ENCODE measurements around the gene BLVRA.

The BLVRA gene

GRCh38 chr7:43742692-43743091, 15.8 kb upstream of the BLVRA start:
- Histone ChIP-seq H3K36me3 (replicated peaks) (no peaks in the 10 kb centered on the region), H3K27me3 (replicated peaks) (no peaks in the 10 kb centered on the region), H3K27ac (no peak overlapping the region), H3K4me3 (ENCODE audit: low read depth, low read length) (no peak overlapping the region)
- no peak for TF ChIP-seq CTCF (IDR thresholded peaks at IDR 0.05; ENCODE audit: low read depth, low read length, missing control alignments)
- in situ Hi-C loops (cut with HindIII; ENCODE audit: low pct_ligation_motif_present, low sequenced_read_pairs), result no loop called here
- no peak for DNase-seq

GRCh38 chr7:43747328-43748105, 11.0 kb upstream of the BLVRA start:
- H3K27ac ChIP-seq, result no peak overlapping the region
- no peaks in the 10 kb centered on the region for H3K27me3 ChIP-seq (replicated peaks)
- H3K36me3 ChIP-seq (replicated peaks), result no peaks in the 10 kb centered on the region
- no peak for DNase-seq
- in situ Hi-C loops (cut with HindIII; ENCODE audit: low pct_ligation_motif_present, low sequenced_read_pairs), result no loop called here
- TF ChIP-seq CTCF (IDR thresholded peaks at IDR 0.05; ENCODE audit: low read depth, low read length, missing control alignments), result no peak
- no peak overlapping the region for H3K4me3 ChIP-seq (ENCODE audit: low read depth, low read length)

- no peak overlapping the region for H3K27ac ChIP-seq
- no peak for DNase-seq
- no peak overlapping the region for H3K4me3 ChIP-seq (ENCODE audit: low read depth, low read length)
- H3K27me3 ChIP-seq (replicated peaks), result no peaks in the 10 kb centered on the region
- no peak for TF ChIP-seq CTCF (IDR thresholded peaks at IDR 0.05; ENCODE audit: low read depth, low read length, missing control alignments)
- H3K36me3 ChIP-seq (replicated peaks), result no peaks in the 10 kb centered on the region
- in situ Hi-C loops (cut with HindIII; ENCODE audit: low pct_ligation_motif_present, low sequenced_read_pairs), result no loop called here
These were observed 9.0 kb upstream of the BLVRA start for GRCh38 chr7:43749383-43749940.

GRCh38 chr7:43750016-43750887, 8.2 kb upstream of the BLVRA start:
- no peak for TF ChIP-seq CTCF (IDR thresholded peaks at IDR 0.05; ENCODE audit: low read depth, low read length, missing control alignments)
- Histone ChIP-seq H3K36me3 (replicated peaks) (no peaks in the 10 kb centered on the region), H3K27me3 (replicated peaks) (no peaks in the 10 kb centered on the region), H3K4me3 (ENCODE audit: low read depth, low read length) (no peak overlapping the region), H3K27ac (no peak overlapping the region)
- DNase-seq, result no peak
- in situ Hi-C loops (cut with HindIII; ENCODE audit: low pct_ligation_motif_present, low sequenced_read_pairs), result no loop called here

- no peak overlapping the region for H3K27ac ChIP-seq
- H3K36me3 ChIP-seq (replicated peaks), result no peaks in the 10 kb centered on the region
- no peak for TF ChIP-seq CTCF (IDR thresholded peaks at IDR 0.05; ENCODE audit: low read depth, low read length, missing control alignments)
- no peak overlapping the region for H3K4me3 ChIP-seq (ENCODE audit: low read depth, low read length)
- no peak for DNase-seq
- in situ Hi-C loops (cut with HindIII; ENCODE audit: low pct_ligation_motif_present, low sequenced_read_pairs), result no loop called here
- H3K27me3 ChIP-seq (replicated peaks), result no peaks in the 10 kb centered on the region
These were observed 6.1 kb upstream of the BLVRA start for GRCh38 chr7:43752411-43752810.
